ENCODE results near the gene CSRP3. TPM values are rescaled to one million over a fixed set of nuclear protein-coding genes. Genes with fewer than 3 reads are reported as not detected.

CSRP3 gene
- total and polyA plus RNA-seq, 2 of the 4 experiments (the other 2 are of a cell fraction), result not detected

DNA sequence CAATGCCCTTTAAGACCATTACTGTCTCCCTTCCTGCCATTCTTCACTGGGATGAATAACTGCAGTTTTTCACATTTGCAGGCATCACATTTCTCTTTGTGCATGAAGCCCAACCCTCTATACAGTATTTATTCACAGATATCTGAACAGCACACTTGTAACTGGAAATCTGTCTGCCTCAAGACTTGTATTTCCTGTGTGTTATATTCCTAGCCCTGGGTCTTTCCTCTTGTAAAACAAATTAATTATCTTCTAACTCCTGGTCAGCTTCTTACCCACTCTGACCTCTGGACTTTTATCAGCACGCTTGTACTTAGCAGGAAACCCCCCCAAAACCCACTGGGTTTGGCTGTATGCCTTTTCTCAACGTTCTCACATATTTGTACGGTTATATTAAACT is 2.0 kb downstream of the CSRP3 start:
- H3K4me3 ChIP-seq (ENCODE audit: insufficient read depth, low read depth, low read length), result no peak overlapping the region
- WGBS, 2 experiments (ENCODE audit: extremely low coverage in 2 of 2, insufficient read length in 1 of 2), result no CpG with 5 or more reads among the region's 3 CpGs
- dilution Hi-C loops (cut with HindIII; ENCODE audit: low sequenced_read_pairs, unreplicated experiment), result no loop called here
- H3K9me1 ChIP-seq (ENCODE audit: insufficient read depth, low read length), result no peaks in the 10 kb centered on the region
- H3K79me1 ChIP-seq (ENCODE audit: low read depth in 1 of 2, low read length in 2 of 2), result no peaks in the 10 kb centered on the region
- H3K36me3 ChIP-seq (ENCODE audit: control insufficient read depth, insufficient read depth, low read length), result no peaks in the 10 kb centered on the region
- H4K20me1 ChIP-seq (ENCODE audit: insufficient read depth, low read length), result no peaks in the 10 kb centered on the region
- H2BK5ac ChIP-seq (ENCODE audit: low read depth, low read length, poor library complexity, severe bottlenecking), result no peak overlapping the region
- H3K4ac ChIP-seq (ENCODE audit: low read depth, low read length), result no peak overlapping the region
- no peak for ATAC-seq (ENCODE audit: low read depth)
- BruUV-seq (replicated peaks), result no TSS peak
- no peak overlapping the region for H2AFZ ChIP-seq (replicated peaks; ENCODE audit: low read length, poor library complexity)
- no peak overlapping the region for H3K18ac ChIP-seq (ENCODE audit: low read depth, low read length)
- H3K56ac ChIP-seq (ENCODE audit: extremely low read depth, insufficient read depth, low read length), result no peak overlapping the region
- TF ChIP-seq BHLHE40 (IDR thresholded peaks at IDR 0.05; ENCODE audit: low read depth, low read length), result no peak
- no peak for TF ChIP-seq MAZ (IDR thresholded peaks at IDR 0.05; ENCODE audit: borderline replicate concordance, low read depth, low read length)
- no peak for TF ChIP-seq CEBPB (IDR thresholded peaks at IDR 0.05; ENCODE audit: low read depth, low read length)
- TF ChIP-seq FOS (IDR thresholded peaks at IDR 0.05; ENCODE audit: low read depth, low read length), result no peak
- TF ChIP-seq CHD1 (IDR thresholded peaks at IDR 0.05; ENCODE audit: low read depth, low read length), result no peak
- no peak for TF ChIP-seq NFE2L2 (IDR thresholded peaks at IDR 0.05; ENCODE audit: low read depth, low read length)
- no peak for TF ChIP-seq MXI1 (IDR thresholded peaks at IDR 0.05; ENCODE audit: borderline replicate concordance, low read depth, low read length)
- TF ChIP-seq SMC3 (IDR thresholded peaks at IDR 0.05; ENCODE audit: low read depth, low read length), result no peak
- TF ChIP-seq, protein P1, sequence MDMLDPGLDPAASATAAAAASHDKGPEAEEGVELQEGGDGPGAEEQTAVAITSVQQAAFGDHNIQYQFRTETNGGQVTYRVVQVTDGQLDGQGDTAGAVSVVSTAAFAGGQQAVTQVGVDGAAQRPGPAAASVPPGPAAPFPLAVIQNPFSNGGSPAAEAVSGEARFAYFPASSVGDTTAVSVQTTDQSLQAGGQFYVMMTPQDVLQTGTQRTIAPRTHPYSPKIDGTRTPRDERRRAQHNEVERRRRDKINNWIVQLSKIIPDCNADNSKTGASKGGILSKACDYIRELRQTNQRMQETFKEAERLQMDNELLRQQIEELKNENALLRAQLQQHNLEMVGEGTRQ (IDR thresholded peaks at IDR 0.05; ENCODE audit: low read depth, low read length), result no peak
- no peak for TF ChIP-seq RFX5 (IDR thresholded peaks at IDR 0.05; ENCODE audit: low read depth, low read length)
- TF ChIP-seq RCOR1 (IDR thresholded peaks at IDR 0.05; ENCODE audit: insufficient replicate concordance, low read length), result no peak
- TF ChIP-seq MAFK (IDR thresholded peaks at IDR 0.05; ENCODE audit: low read depth, low read length), result no peak
- TF ChIP-seq, protein P2, sequence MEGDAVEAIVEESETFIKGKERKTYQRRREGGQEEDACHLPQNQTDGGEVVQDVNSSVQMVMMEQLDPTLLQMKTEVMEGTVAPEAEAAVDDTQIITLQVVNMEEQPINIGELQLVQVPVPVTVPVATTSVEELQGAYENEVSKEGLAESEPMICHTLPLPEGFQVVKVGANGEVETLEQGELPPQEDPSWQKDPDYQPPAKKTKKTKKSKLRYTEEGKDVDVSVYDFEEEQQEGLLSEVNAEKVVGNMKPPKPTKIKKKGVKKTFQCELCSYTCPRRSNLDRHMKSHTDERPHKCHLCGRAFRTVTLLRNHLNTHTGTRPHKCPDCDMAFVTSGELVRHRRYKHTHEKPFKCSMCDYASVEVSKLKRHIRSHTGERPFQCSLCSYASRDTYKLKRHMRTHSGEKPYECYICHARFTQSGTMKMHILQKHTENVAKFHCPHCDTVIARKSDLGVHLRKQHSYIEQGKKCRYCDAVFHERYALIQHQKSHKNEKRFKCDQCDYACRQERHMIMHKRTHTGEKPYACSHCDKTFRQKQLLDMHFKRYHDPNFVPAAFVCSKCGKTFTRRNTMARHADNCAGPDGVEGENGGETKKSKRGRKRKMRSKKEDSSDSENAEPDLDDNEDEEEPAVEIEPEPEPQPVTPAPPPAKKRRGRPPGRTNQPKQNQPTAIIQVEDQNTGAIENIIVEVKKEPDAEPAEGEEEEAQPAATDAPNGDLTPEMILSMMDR (conservative IDR thresholded peaks at IDR 0.05; ENCODE audit: low read depth, low read length), result no peak
- TF ChIP-seq, protein P3, sequence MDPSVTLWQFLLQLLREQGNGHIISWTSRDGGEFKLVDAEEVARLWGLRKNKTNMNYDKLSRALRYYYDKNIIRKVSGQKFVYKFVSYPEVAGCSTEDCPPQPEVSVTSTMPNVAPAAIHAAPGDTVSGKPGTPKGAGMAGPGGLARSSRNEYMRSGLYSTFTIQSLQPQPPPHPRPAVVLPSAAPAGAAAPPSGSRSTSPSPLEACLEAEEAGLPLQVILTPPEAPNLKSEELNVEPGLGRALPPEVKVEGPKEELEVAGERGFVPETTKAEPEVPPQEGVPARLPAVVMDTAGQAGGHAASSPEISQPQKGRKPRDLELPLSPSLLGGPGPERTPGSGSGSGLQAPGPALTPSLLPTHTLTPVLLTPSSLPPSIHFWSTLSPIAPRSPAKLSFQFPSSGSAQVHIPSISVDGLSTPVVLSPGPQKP (IDR thresholded peaks at IDR 0.05; ENCODE audit: borderline replicate concordance, low read depth, low read length), result no peak
- no peak for TF ChIP-seq RAD21 (IDR thresholded peaks at IDR 0.05; ENCODE audit: low read length)
- no peak for TF ChIP-seq POLR2A (IDR thresholded peaks at IDR 0.05; ENCODE audit: low read depth, low read length)
- H4K5ac ChIP-seq (ENCODE audit: low read depth, low read length), result no peak overlapping the region
- intact Hi-C loops (cut with micrococcal nuclease), result no loop called here
- H4K8ac ChIP-seq (ENCODE audit: low read depth in 2 of 2, low read length in 2 of 2), result no peak overlapping the region
- H3K23ac ChIP-seq (ENCODE audit: low read depth, low read length), result no peak overlapping the region
- H3K9me3 ChIP-seq (ENCODE audit: control insufficient read depth, insufficient read depth, low read length), result no peaks in the 10 kb centered on the region
- H3K4me2 ChIP-seq (ENCODE audit: low read depth, low read length), result no peak overlapping the region
- H3K4me1 ChIP-seq (ENCODE audit: control insufficient read depth, insufficient read depth, low read length), result peaks cover 4% of the 10 kb centered on the region; the same call in 1 of the 2 replicates
- no peak overlapping the region for H3K14ac ChIP-seq (replicated peaks; ENCODE audit: low read depth, low read length)
- DNase-seq, result no peak
- H3K27me3 ChIP-seq (ENCODE audit: control insufficient read depth, insufficient read depth, low read length), result peaks cover 2% of the 10 kb centered on the region; the same call in 1 of the 2 replicates
- CTCF ChIA-PET, result no interaction called here
- no peak overlapping the region for H2AK9ac ChIP-seq (replicated peaks; ENCODE audit: low read depth, low read length, poor library complexity)
- H4K91ac ChIP-seq (ENCODE audit: insufficient read depth, low read depth, low read length), result no peak overlapping the region
- in situ Hi-C loops (cut with MboI; ENCODE audit: low sequenced_read_pairs), result no loop called here
- H3K9ac ChIP-seq (ENCODE audit: low read depth, low read length), result no peak overlapping the region
- H2BK15ac ChIP-seq (ENCODE audit: low read depth, low read length), result no peak overlapping the region
- H2BK20ac ChIP-seq (ENCODE audit: low read depth, low read length), result no peak overlapping the region
- no peak overlapping the region for H2BK120ac ChIP-seq (ENCODE audit: low read depth, low read length)
- H3K27ac ChIP-seq (ENCODE audit: insufficient read depth, low read length), result no peak overlapping the region
- H2AK5ac ChIP-seq (ENCODE audit: low read depth, low read length), result no peak overlapping the region
- POLR2A ChIA-PET (ENCODE audit: unreplicated experiment), result no interaction called here

Measured in IMR-90 (cell line).